Stimulated activated CD8-positive, alpha-beta memory T cell treated with anti-CD3 and anti-CD28 coated beads, Interleukin-7, amount 100 ng/mL, for 24 hours (primary cell): ENCODE data around the gene CACNG8.

Experiments
- DNase-seq: peaks from one replicate; pipeline ENCODE4 v3.0.0-alpha.2; 2020; ENCODE audit warnings: low read depth

CACNG8 gene

DNA sequence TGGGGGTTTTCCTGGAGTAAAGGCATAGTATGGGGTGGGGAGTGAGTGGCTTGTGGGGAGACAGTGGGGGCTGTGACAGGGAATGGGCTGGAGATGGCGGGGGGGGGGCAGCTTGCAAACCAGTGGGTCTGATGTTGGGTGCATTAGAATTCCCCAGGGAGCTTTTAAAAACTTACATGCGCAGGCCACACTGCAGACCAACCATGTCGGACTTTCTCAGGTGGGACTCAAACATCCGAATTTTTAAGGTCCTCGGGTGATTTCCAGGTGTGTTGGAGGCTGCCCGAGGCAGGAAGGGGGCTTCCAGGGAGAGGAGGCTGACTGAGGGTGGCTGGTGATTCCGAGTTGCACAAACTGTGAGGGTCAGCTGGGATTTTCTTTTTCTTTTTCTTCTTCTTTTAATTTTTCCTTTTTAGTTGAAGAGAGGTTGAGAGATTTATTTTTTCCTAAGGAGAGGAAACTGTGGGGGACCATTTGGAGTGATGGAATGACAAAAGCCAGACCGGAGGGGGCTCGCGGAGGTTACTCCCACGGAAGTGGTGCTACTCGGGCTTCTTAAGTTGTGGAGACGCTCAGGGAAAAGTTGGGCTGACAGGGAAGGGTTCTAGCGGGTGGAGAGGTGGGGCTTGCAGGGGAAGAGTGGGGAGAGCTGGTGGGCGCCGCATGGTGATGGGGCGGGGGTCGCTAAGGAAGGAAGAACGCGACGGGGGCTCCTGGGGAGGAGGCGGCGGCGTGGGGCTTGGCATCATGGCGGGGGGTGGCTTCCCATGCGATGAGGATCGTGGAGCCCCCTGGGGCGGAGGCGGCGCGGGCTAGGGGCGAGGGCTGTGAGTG is 997 bp upstream of the CACNG8 start:
- no peak for DNase-seq

DNA sequence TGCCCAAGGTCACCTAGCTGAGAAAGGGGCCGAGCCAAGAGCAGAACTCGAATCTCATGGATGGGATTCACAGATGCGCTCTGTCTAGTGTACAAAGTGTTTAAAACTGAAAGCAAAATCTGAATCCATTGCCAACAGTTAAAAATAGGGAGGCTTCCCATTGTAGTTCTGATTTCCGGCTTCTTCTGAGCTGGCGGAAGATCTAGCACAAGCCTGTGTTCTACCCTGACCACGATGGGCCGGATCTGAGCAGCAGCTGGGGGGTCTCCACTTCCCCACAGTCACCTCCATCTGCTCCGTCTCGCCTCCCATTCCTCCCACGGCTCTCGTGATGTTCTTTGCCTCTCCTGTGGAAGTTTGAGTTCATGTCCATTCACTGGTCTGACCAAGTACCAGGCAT is 2.4 kb downstream of the CACNG8 start:
- no peak for DNase-seq

GRCh38 chr19:53966931-53967330 is 4.2 kb downstream of the CACNG8 start:
- no peak for DNase-seq

DNA sequence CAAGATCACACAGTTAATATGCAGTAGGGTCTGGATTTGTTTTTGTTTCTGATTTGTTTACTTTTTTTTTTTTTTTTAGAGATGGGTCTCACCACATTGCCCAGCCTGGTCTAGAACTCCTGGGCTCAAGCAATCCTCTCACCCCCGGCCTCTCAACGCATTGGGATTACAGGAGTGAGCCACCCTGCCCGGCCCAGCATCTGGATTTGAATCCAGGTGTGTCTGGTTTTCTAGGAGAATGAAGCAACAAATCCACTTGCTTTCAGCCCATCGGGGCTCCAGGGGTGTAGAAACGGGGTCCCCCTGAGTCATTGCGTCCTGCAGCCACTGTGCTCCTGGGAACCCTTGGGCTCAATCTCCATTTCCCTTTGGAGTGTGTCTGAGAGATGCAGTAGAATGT is 6.6 kb downstream of the CACNG8 start:
- no peak for DNase-seq

DNA sequence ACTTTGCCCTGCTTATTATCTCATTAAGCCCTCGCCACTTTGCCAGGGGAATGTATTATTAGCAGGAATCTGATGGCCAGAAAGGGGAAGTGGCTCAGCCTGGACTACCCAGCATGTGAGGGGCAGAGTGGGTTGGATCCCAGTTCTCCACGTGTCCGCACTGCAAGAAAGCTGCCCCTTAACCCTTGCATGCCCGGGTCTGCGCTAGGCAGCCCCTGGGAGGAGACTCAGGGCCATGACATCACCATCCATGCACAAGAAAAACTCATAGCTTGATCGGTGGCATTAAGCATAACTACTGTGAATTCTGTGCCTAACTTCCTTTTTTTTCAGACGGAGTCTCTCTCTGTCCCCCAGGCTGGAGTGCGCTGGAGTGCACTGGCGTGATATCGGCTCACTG is 8.9 kb downstream of the CACNG8 start:
- DNase-seq = no peak

DNA sequence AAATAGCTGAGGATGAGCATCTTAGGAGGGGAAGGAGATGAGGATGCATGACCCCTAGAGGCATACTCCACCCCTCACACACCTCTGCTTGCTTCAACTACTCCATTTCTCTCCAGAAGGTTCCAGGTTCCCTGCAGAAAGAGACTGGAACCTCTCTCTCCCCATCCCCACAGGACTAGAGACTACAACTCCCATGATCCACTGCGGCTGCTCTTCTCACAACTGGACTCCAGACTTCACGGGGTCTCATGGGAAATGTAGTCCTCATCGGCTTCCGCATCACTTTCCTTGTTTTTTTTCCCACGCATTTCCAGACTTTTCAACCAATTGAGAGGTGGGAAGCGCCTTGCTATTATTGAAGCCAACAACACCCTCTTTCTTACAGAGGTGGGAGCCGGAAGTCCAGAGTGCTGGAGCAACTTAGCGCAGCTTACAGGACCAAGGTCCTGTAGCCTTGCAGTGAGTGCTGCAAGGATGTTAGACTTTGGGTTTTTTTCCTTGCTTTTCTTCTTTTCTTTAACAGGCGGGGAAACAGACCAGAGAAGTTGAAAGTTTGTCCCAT is 14.8 kb downstream of the CACNG8 start:
- DNase-seq = peak; percentile 14

GRCh38 chr19:53977991-53978731 is 15.4 kb downstream of the CACNG8 start:
- peak; percentile 9 for DNase-seq

- DNase-seq = no peak
Observed at GRCh38 chr19:53978975-53979801, 16.5 kb downstream of the CACNG8 start.

DNA sequence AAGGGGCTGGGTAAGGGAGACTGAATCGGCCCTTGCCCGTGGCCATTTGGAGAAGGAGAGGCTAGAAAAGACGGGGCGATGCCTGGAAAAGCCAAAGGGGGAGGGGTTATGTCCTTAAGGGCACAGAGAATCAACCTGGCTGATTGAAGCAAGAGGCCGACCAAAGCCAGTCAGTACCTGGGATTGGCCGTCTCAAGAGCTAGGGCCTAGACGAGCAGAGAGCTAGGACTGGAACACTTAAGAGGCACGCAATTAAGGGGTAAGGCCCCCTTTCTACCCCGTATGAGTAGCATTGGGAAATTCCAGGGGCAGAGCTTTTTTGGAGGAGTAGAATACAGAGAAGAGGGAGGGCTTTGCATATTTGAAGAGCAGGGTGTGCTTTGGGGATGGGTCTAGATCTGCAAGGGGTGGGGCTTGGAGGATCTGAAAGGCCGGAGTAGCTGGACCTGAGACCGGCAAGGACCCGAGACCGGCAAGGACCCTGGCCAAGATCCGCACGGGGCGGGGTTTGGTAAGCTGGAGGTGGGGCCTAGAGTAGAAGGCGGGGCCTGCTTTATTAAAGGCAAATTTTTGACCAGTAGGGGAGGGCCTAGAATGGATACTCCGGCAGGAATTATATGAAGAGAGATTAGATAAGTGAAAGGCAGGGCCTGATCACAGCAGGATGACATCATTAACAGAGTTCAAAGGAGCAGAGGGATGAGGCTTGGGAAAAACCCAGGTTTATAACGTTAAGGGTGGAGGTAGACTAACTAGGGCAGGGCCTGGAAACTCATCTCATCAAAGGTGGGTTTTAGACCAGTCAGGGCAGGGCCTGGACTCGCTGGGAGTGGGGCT is 18.0 kb downstream of the CACNG8 start:
- no peak for DNase-seq

DNA sequence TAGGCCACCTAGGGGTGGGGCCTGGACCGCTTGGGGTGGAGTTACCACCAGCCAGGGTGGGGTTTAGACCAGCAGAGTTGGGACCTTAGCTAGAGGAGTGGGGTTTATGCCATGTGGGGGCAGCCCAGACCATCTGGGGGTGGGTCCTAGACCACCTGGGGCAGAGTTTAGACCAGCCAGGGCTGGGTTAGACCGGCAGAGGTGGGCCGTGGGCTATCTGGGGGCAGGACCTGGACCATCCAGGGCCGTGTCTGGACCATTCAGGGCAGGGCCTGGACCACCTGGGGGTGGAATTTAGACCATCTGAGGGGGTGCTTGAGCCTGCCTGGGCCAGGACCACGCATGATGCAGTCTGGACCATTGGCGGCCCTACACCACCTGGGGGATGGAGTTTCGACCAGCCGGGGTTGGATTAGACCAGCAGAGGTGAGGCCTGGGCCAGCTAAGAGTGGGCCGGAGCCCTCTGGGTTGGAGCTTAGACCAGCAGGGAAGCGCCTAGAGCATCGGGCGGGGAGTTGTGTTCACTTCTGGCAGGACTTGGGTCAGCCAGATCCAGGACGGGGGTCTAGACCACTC is 18.7 kb downstream of the CACNG8 start:
- DNase-seq = no peak

GRCh38 chr19:53982001-53982451 is 19.3 kb downstream of the CACNG8 start:
- DNase-seq = no peak

DNA sequence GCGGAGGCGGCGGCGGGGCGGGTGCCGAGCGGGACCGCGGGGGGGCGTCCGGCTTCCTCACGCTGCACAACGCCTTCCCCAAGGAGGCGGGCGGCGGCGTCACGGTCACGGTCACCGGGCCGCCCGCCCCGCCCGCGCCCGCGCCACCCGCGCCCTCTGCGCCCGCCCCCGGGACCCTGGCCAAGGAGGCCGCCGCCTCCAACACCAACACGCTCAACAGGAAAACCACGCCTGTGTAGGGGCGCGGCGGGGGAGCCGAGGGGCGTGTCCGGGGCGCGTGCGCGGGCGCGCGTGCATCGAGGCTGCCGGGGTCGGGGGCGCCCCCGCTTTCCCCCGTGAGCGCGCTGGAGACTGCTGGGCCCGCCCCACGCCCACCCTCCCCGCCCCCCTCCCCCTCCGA is 19.9 kb downstream of the CACNG8 start:
- DNase-seq = no peak

GRCh38 chr19:53983457-53984289 is 20.9 kb downstream of the CACNG8 start:
- DNase-seq = no peak

- no peak for DNase-seq
Observed at GRCh38 chr19:53985863-53986262, 23.1 kb downstream of the CACNG8 start.

DNA sequence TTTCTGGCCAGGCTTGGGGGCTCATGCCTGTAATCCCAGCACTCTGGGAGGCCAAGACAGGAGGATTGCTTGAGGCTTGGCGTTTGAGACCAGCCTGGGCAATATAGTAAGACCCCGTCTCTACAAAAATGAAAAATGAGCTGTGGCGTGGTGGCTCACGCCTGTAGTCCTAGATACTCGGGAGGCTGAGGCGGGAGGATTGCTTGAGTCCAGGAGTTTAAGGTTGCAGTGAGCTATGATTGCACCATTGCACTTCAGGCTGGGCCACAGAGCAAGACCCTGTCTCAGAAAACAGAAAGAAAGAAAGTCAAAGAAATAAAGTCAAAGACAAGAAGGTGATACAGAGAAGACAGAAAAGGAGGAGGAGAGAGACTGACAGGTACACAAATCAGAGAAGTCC is 26.2 kb downstream of the CACNG8 start:
- DNase-seq = no peak

- no peak for DNase-seq
Observed at GRCh38 chr19:53989600-53990533, 27.1 kb downstream of the CACNG8 start.

- no peak for DNase-seq
Observed at GRCh38 chr19:53991224-53992113, 28.7 kb downstream of the CACNG8 start, which contains the start of gene CACNG6. CACNG6 (plus strand) TSS chr19:53991637; CDS start chr19:53992878, 1,241 bp downstream.

GRCh38 chr19:53992211-53992610 is 29.5 kb downstream of the CACNG8 start:
- DNase-seq = no peak
